ENCODE results near the gene CLIC4. TPM values are rescaled to one million over a fixed set of nuclear protein-coding genes. Genes with fewer than 3 reads are reported as not detected.

Gene CLIC4
- polyA plus RNA-seq, 1 donor (not counting 4 experiments of a cell fraction or from before 2014, with no cell fraction given): 130 TPM

DNA sequence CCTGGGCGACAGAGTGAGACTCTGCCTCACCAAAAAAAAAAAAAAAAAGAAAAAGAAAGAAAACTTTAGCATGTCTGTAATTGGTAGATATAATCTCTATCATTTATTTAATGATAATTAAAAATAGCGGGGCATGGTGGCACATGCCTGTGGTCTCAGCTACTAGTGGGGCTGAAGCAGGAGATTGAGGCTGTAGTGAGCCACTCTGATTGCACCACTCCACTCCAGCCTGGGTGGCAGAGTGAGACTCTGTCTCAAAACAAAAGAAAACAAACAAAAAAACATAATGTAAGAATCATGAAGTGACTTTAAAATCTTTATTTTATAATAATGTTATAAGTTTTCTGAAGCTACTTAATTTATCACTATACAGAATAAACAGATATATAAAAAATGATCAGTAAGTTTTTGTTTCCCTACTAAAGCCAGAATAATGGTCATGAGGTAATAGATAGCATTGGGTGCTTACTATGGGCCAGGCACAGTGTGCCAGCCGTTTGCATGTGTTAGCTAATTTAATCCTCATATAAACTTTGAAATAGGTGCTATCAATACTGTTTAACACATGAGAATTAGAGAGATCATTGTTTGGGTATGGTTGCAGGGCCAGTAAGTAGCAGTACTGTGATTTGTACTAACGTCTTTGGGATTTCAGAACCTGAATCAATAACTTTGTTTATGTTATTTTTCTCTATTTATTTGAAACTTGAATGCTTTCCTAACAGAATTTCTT, 23.8 kb downstream of the CLIC4 start:
- H3K4me2 ChIP-seq (ENCODE audit: control insufficient read depth, extremely low read depth, insufficient read depth, low read depth, low read length): no peak overlapping the region
- H3K9me1 ChIP-seq (ENCODE audit: control insufficient read depth, extremely low read depth, insufficient read depth, low read length): no peaks in the 10 kb centered on the region
- H3K4me1 ChIP-seq (ENCODE audit: control insufficient read depth, extremely low read depth, insufficient read depth, low read length): peaks cover 17% of the 10 kb centered on the region
- H3K27ac ChIP-seq (ENCODE audit: control insufficient read depth, insufficient read depth, low read length): no peak overlapping the region
- H3K79me2 ChIP-seq (ENCODE audit: control insufficient read depth, insufficient read depth, low read length): peaks cover 68% of the 10 kb centered on the region
- H4K20me1 ChIP-seq (ENCODE audit: control insufficient read depth, extremely low read depth, insufficient read depth, low read length): no peaks in the 10 kb centered on the region
- H3K36me3 ChIP-seq (ENCODE audit: control insufficient read depth in 2 of 2, extremely low read depth in 1 of 2, insufficient read depth in 2 of 2, low read length in 2 of 2): peaks cover 0 to 1% of the 10 kb centered on the region in 2 experiments
- H3K9ac ChIP-seq (ENCODE audit: control insufficient read depth, extremely low read depth, insufficient read depth, low read length): no peak overlapping the region
- TF ChIP-seq EZH2 (IDR thresholded peaks at IDR 0.05; ENCODE audit: low read length): no peak
- TF ChIP-seq, protein P1, sequence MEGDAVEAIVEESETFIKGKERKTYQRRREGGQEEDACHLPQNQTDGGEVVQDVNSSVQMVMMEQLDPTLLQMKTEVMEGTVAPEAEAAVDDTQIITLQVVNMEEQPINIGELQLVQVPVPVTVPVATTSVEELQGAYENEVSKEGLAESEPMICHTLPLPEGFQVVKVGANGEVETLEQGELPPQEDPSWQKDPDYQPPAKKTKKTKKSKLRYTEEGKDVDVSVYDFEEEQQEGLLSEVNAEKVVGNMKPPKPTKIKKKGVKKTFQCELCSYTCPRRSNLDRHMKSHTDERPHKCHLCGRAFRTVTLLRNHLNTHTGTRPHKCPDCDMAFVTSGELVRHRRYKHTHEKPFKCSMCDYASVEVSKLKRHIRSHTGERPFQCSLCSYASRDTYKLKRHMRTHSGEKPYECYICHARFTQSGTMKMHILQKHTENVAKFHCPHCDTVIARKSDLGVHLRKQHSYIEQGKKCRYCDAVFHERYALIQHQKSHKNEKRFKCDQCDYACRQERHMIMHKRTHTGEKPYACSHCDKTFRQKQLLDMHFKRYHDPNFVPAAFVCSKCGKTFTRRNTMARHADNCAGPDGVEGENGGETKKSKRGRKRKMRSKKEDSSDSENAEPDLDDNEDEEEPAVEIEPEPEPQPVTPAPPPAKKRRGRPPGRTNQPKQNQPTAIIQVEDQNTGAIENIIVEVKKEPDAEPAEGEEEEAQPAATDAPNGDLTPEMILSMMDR (optimal IDR thresholded peaks at IDR 0.05 in 1 of 3, IDR thresholded peaks at IDR 0.05 in 1 of 3, conservative IDR thresholded peaks at IDR 0.05 in 1 of 3; ENCODE audit: extremely low read depth in 1 of 3, insufficient read depth in 2 of 3, low read length in 3 of 3): no peak
- no peak overlapping the region for H2AFZ ChIP-seq (ENCODE audit: control insufficient read depth, low read length)
- DNase-seq (ENCODE audit: low read depth, low spot score): no peak
- no peak overlapping the region for H3K4me3 ChIP-seq (ENCODE audit: control insufficient read depth in 2 of 3, extremely low read depth in 1 of 3, insufficient read depth in 2 of 3, low read depth in 1 of 3, low read length in 3 of 3)
- H3K9me3 ChIP-seq (ENCODE audit: control insufficient read depth, low read depth, low read length): no peaks in the 10 kb centered on the region
- dilution Hi-C loops (cut with MboI; ENCODE audit: extremely low pct_ligation_motif_present, low sequenced_read_pairs): no loop called here
- H3K27me3 ChIP-seq (ENCODE audit: control insufficient read depth, extremely low read depth, insufficient read depth, low read length): no peaks in the 10 kb centered on the region
- FAIRE-seq: no peak

DNA sequence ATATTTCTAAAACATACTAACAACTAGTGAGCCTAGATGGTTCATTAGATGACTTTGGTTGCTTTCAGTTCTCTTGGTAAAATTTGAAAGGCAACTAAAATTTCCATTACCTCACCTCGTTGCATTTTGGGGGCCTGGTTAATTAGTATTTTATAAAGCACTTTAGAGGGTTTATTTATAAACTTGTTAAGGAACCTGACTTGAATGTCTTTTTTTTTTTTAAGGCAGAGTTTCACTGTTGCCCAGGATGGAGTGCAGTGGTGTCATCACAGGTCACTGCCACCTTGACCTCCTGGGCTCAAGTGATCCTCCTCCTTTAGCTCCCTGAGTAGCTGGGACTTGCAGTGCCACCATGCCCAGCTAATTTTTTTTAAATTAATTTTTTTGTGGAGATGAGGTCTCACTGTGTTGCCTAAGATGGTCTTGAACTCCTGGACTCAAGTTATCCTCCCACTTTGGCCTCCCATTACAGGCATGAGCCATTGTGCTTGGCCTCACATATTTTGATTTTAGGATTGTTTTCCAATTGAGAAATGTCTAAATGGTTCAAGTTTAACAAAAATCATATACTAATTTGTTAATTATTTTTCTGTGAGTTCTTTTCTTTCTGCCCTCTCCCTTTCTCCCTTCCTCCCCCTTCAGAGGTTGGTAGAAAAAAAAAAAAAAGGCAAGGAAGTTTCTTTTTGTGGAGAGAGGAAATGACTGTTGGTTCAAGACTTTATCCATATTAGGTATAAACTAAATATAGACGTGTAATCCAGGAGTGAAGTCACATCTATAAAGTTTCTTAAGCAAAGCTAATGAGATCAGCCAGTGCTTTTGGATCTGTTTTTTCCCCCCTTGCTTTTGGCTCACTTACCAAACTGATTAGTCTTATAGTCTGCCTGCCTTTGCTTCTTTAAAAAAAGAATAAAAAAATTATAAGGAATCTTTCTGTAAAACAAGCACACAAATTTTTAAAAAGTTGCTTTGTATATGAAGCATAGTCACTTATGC, 24.7 kb downstream of the CLIC4 start:
- Histone ChIP-seq H3K79me2 (ENCODE audit: control insufficient read depth, insufficient read depth, low read length) (peaks cover 70% of the 10 kb centered on the region), H3K27me3 (ENCODE audit: control insufficient read depth, extremely low read depth, insufficient read depth, low read length) (no peaks in the 10 kb centered on the region), H2AFZ (ENCODE audit: control insufficient read depth, low read length) (no peak overlapping the region), H3K9me1 (ENCODE audit: control insufficient read depth, extremely low read depth, insufficient read depth, low read length) (no peaks in the 10 kb centered on the region), H3K4me3 (ENCODE audit: control insufficient read depth in 2 of 3, extremely low read depth in 1 of 3, insufficient read depth in 2 of 3, low read depth in 1 of 3, low read length in 3 of 3) (no peak overlapping the region), H3K4me1 (ENCODE audit: control insufficient read depth, extremely low read depth, insufficient read depth, low read length) (peaks cover 17% of the 10 kb centered on the region), H3K9ac (ENCODE audit: control insufficient read depth, extremely low read depth, insufficient read depth, low read length) (peak overlapping the region; percentile 47), H3K36me3 (ENCODE audit: control insufficient read depth in 2 of 2, extremely low read depth in 1 of 2, insufficient read depth in 2 of 2, low read length in 2 of 2) (peaks cover 0 to 5% of the 10 kb centered on the region in 2 experiments), H3K27ac (ENCODE audit: control insufficient read depth, insufficient read depth, low read length) (peak overlapping the region; percentile 51), H4K20me1 (ENCODE audit: control insufficient read depth, extremely low read depth, insufficient read depth, low read length) (no peaks in the 10 kb centered on the region), H3K9me3 (ENCODE audit: control insufficient read depth, low read depth, low read length) (no peaks in the 10 kb centered on the region), H3K4me2 (ENCODE audit: control insufficient read depth, extremely low read depth, insufficient read depth, low read depth, low read length) (peak overlapping the region; percentile 31)
- FAIRE-seq: peak; percentile 39
- TF ChIP-seq EZH2 (IDR thresholded peaks at IDR 0.05; ENCODE audit: low read length): no peak
- TF ChIP-seq, protein P1 (optimal IDR thresholded peaks at IDR 0.05 in 1 of 3, IDR thresholded peaks at IDR 0.05 in 1 of 3, conservative IDR thresholded peaks at IDR 0.05 in 1 of 3; ENCODE audit: extremely low read depth in 1 of 3, insufficient read depth in 2 of 3, low read length in 3 of 3): no peak
- no peak for DNase-seq (ENCODE audit: low read depth, low spot score)
- dilution Hi-C loops (cut with MboI; ENCODE audit: extremely low pct_ligation_motif_present, low sequenced_read_pairs): no loop called here

Data from keratinocyte (primary cell).